CD14-positive monocyte (primary cell): ENCODE results near the gene FOXP1. TPM values are rescaled to one million over a fixed set of nuclear protein-coding genes. Genes with fewer than 3 reads are reported as not detected.
A peak's percentile ranks its signal among the peaks of the same experiment; 100 is the strongest.

Source experiments
- DNase-seq, 3 donors: peaks; one replicate each; pipeline ENCODE4 v3.0.0-alpha.2; 2011 to 2022
- H2AFZ ChIP-seq: 2 replicates; pipeline ENCODE4 v1.6.0; 2012; ENCODE audit warnings: mild to moderate bottlenecking, low read depth, low read length, inconsistent platforms; ENCODE audit not compliant: insufficient read depth, poor library complexity, severe bottlenecking
- H3K27ac ChIP-seq, 2 donors: 1 replicate in 1 of 2; 2 replicates in 1 of 2; pipeline ENCODE4 v1.5.1; 2012 to 2013; ENCODE audit warnings: low read length in 2 of 2, control low read depth in 1 of 2, inconsistent platforms in 1 of 2, low read depth in 1 of 2, mild to moderate bottlenecking in 1 of 2
- H3K27me3 ChIP-seq, 2 donors: one replicate each; pipeline versions ENCODE4 v1.6.0 to v1.6.1; 2011 to 2013; ENCODE audit warnings: low read length in 2 of 2; ENCODE audit not compliant: control insufficient read depth in 2 of 2, insufficient read depth in 2 of 2
- H3K36me3 ChIP-seq, 2 donors: replicated peaks in 1 of 2; 1 replicate in 1 of 2; 2 replicates in 1 of 2; pipeline versions ENCODE4 v1.5.1 to v1.6.1; 2012 to 2013; ENCODE audit warnings: low read length in 2 of 2, control low read depth in 1 of 2, inconsistent platforms in 1 of 2, mild to moderate bottlenecking in 1 of 2; ENCODE audit not compliant: insufficient read depth in 2 of 2, control insufficient read depth in 1 of 2
- H3K4me1 ChIP-seq, 2 donors: 1 replicate in 1 of 2; 2 replicates in 1 of 2; pipeline versions ENCODE4 v1.5.1 to v1.6.1; 2012 to 2013; ENCODE audit warnings: low read length in 2 of 2, control low read depth in 1 of 2, inconsistent platforms in 1 of 2, mild to moderate bottlenecking in 1 of 2, moderate library complexity in 1 of 2; ENCODE audit not compliant: insufficient read depth in 2 of 2, control insufficient read depth in 1 of 2
- H3K4me2 ChIP-seq: replicated peaks from 2 replicates; pipeline ENCODE3; 2012; ENCODE audit warnings: low read length, moderate library complexity, mild to moderate bottlenecking; ENCODE audit not compliant: poor library complexity, severe bottlenecking; ENCODE audit errors: extremely low read depth
- H3K4me3 ChIP-seq, 3 experiments: fragments of 200-600 bp in 1 of 3; sonication (generic) in 1 of 3; replicated peaks in 1 of 3; 1 replicate in 2 of 3; 2 replicates in 1 of 3; pipeline ENCODE4 v1.5.1; 2011 to 2013; ENCODE audit warnings: low read length in 3 of 3, mild to moderate bottlenecking in 3 of 3, control low read depth in 2 of 3, low read depth in 2 of 3, inconsistent platforms in 1 of 3, moderate library complexity in 1 of 3
- H3K79me2 ChIP-seq: 2 replicates; pipeline ENCODE4 v1.6.0; 2012; ENCODE audit warnings: mild to moderate bottlenecking, control low read depth, inconsistent platforms, low read length, moderate library complexity; ENCODE audit not compliant: insufficient read depth
- H3K9ac ChIP-seq: 2 replicates; pipeline ENCODE4 v1.6.0; 2017; ENCODE audit warnings: low read length, mild to moderate bottlenecking; ENCODE audit not compliant: insufficient read depth, poor library complexity, severe bottlenecking
- H3K9me3 ChIP-seq, 2 donors: replicated peaks in 1 of 2; 1 replicate in 1 of 2; 2 replicates in 1 of 2; pipeline versions ENCODE4 v1.5.1 to v1.6.1; 2012 to 2013; ENCODE audit warnings: low read length in 2 of 2, control low read depth in 1 of 2; ENCODE audit not compliant: control insufficient read depth in 1 of 2, insufficient read depth in 1 of 2
- H4K20me1 ChIP-seq: 2 replicates; pipeline ENCODE4 v1.6.0; 2012; ENCODE audit warnings: mild to moderate bottlenecking, low read length, control low read depth, moderate library complexity; ENCODE audit not compliant: insufficient read depth
- H3K27ac Mint-ChIP-seq, 7 donors: one replicate each; pipeline ENCODE4 v1.8.0; 2020; ENCODE audit warnings: mild to moderate bottlenecking in 7 of 7, mixed read lengths in 7 of 7, moderate library complexity in 6 of 7, inconsistent platforms in 2 of 7
- H3K27me3 Mint-ChIP-seq, 3 donors: one replicate each; pipeline ENCODE4 v1.8.0; 2021 to 2022; ENCODE audit warnings: low read depth in 3 of 3, mild to moderate bottlenecking in 3 of 3, mixed read lengths in 3 of 3, moderate library complexity in 3 of 3, inconsistent platforms in 1 of 3
- H3K36me3 Mint-ChIP-seq, 2 donors: one replicate each; pipeline ENCODE4 v1.8.0; 2020; ENCODE audit warnings: mixed read lengths in 2 of 2, inconsistent platforms in 1 of 2, mild to moderate bottlenecking in 1 of 2
- H3K4me1 Mint-ChIP-seq: one replicate; pipeline ENCODE4 v1.8.0; 2020; ENCODE audit warnings: mild to moderate bottlenecking, mixed read lengths
- H3K4me3 Mint-ChIP-seq, 2 donors: one replicate each; pipeline ENCODE4 v1.8.0; 2020; ENCODE audit warnings: mild to moderate bottlenecking in 2 of 2, mixed read lengths in 2 of 2, moderate library complexity in 1 of 2
- H3K9me3 Mint-ChIP-seq, 7 donors: one replicate each; pipeline ENCODE4 v1.8.0; 2020 to 2022; ENCODE audit warnings: mixed read lengths in 7 of 7, mild to moderate bottlenecking in 6 of 7, moderate library complexity in 6 of 7, inconsistent platforms in 2 of 7
- CTCF ChIP-seq: fragments of 200-600 bp; IDR thresholded peaks from one replicate; pipeline ENCODE4 v1.8.0; 2022; ENCODE audit warnings: antibody characterized with exemption, mild to moderate bottlenecking
- WGBS: methylation state at CpG from one replicate; pipeline ENCODE4 v1.1.5; 2013; ENCODE audit warnings: missing lambda C conversion rate; ENCODE audit not compliant: insufficient coverage; 5-methylcytosine and 5-hydroxymethylcytosine counted together
- intact Hi-C, 2 donors: fragments of 100-400 bp; cut with micrococcal nuclease; formaldehyde crosslinking; loops; one replicate each; pipeline versions ENCODE4 v1.15.0 to v1.15.1; 2023
- polyA plus RNA-seq, 3 donors: library from polyadenylated mRNA; depleted of rRNA in 1 of 3; unstranded in 2 of 3; stranded (reverse) in 1 of 3; fragments of 300-500 nt in 2 of 3; fragments of >200 nt in 1 of 3; fragmentation: Illumina TruSeq in 2 of 3; gene quantifications; 1 replicate in 2 of 3; 2 replicates in 1 of 3; pipeline ENCODE4 v1.2.3, GENCODE V29; 2012 to 2021

Gene FOXP1
- polyA plus RNA-seq, 3 donors = 25.7 to 42.6 (median 27.8) TPM

- H3K27me3 Mint-ChIP-seq = no peaks in the 10 kb centered on the region
- no peaks in the 10 kb centered on the region for H3K27me3 ChIP-seq
- no peaks in the 10 kb centered on the region for H3K9me3 ChIP-seq
- H4K20me1 ChIP-seq = peaks cover 69% of the 10 kb centered on the region
- no peak overlapping the region for H3K4me2 ChIP-seq
- no peak overlapping the region for H3K27ac Mint-ChIP-seq
- no peak overlapping the region for H3K4me3 ChIP-seq
- intact Hi-C loops = no loop called here
- no peaks in the 10 kb centered on the region for H3K4me1 ChIP-seq
- no peak overlapping the region for H3K4me3 Mint-ChIP-seq
- H3K9me3 Mint-ChIP-seq = no peaks in the 10 kb centered on the region
- H3K4me1 Mint-ChIP-seq = peaks cover 8% of the 10 kb centered on the region
- peaks cover 40 to 41% of the 10 kb centered on the region in 2 donors for H3K36me3 Mint-ChIP-seq
- no peak overlapping the region for H3K27ac ChIP-seq
- H2AFZ ChIP-seq = no peak overlapping the region
- DNase-seq = no peak
- WGBS = 94% methylated on average over 2 of the region's 5 CpGs
- no peak for TF ChIP-seq CTCF
- H3K79me2 ChIP-seq = peaks cover 28% of the 10 kb centered on the region
- peaks cover 21 to 47% of the 10 kb centered on the region in 2 donors for H3K36me3 ChIP-seq
- H3K9ac ChIP-seq = no peak overlapping the region
Observed at GRCh38 chr3:71054312-71054711, 529.2 kb downstream of the FOXP1 start.

- Mint-ChIP-seq H3K4me3 (no peak overlapping the region), H3K27ac (peak overlapping the region in 1 of 7 donors; percentile 69), H3K9me3 (no peaks in the 10 kb centered on the region), H3K27me3 (no peaks in the 10 kb centered on the region), H3K36me3 (peaks cover 46 to 47% of the 10 kb centered on the region in 2 donors), H3K4me1 (peaks cover 14% of the 10 kb centered on the region)
- WGBS = 100% methylated on average over 2 of the region's 4 CpGs
- Histone ChIP-seq H3K9me3 (no peaks in the 10 kb centered on the region), H3K4me2 (no peak overlapping the region), H3K9ac (no peak overlapping the region), H2AFZ (no peak overlapping the region), H3K4me3 (no peak overlapping the region), H3K4me1 (no peaks in the 10 kb centered on the region), H3K79me2 (peaks cover 20% of the 10 kb centered on the region), H4K20me1 (peaks cover 69% of the 10 kb centered on the region), H3K36me3 (peaks cover 21 to 52% of the 10 kb centered on the region in 2 donors), H3K27me3 (no peaks in the 10 kb centered on the region), H3K27ac (no peak overlapping the region)
- no peak for TF ChIP-seq CTCF
- DNase-seq = no peak
- intact Hi-C loops = no loop called here
Observed at GRCh38 chr3:71053495-71053894, 530.0 kb downstream of the FOXP1 start.
